ENCODE measurements around the gene PXYLP1.
A peak's percentile ranks its signal among the peaks of the same experiment; 100 is the strongest.

PXYLP1 gene

GRCh38 chr3:141230293-141230692 is 1.3 kb upstream of the PXYLP1 start:
- DNase-seq = no peak

GRCh38 chr3:141231952-141232823 is 563 bp downstream of the PXYLP1 start:
- peak; percentile 9 for DNase-seq

DNA sequence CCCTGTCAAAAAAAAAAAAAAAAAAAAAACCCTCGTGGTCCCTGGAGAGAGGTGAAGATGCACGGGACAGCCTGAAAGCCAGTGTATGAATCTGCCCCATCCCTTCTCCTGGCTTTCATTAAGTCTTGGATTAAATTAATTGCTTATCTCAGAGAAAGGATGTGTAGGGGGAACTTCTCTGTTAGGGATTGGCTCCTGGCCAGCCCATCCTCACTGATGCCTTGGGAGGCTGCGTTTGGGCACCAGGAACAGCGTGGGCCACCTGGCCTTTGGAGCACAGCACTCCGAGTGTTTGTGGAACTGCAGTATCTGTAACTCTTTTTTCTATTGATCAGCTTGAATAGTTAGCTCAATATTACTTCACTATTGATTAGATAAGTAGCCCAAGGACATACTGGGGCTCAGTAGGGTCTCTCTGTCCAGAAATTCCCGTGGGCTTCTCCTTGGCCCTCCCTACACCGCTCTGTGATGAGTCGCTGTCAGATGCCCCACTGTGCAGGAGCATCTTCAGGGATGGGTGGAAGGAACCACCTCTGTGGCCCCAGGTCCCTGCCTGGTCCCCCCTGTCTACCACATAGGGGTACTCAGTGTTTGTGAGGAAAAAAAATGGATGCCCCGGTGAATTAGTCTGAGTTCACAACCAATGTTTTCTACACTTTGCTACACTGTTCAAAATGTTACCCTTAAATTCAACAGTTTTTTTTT is 2.0 kb downstream of the PXYLP1 start:
- DNase-seq = no peak

DNA sequence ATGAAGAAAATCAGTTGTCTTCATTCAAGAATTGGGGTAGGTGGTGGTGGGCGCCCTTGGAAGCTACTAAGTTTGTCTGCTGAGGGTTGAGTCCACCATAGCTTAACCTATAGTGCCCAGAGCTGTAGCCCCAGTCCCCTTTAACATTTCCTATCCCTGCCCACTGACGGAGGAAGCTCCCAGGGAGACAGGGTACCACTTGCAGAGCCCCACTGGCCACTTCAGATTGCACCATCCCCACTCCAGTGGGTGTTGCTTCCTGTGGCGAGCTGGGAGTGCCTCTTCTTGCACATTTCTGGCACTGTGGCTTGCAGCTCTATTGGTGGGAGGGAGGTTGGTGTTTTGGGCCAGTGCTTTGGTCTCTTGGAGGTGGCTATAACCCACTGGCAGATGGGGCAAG is 2.7 kb downstream of the PXYLP1 start:
- no peak for DNase-seq

- no peak for DNase-seq
These were observed 4.1 kb downstream of the PXYLP1 start for GRCh38 chr3:141235661-141236171.

DNA sequence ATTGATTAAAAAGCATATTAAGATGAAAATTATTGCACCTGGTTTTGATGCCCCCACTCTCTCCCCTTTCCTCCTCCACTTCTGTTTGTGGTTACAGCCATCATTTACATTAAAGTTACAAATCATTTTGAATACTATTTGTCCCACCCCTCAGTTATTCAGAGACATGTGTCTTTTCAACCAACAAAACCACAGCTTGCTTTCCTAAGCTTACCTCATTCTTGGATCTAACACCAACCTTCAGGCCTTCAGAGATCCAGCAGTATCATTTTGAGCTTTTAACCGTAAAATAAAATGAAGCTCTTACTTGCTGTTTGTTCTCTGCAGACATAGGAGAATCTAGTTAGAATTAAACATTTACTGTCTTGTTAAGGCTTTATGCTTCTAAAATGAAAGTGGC is 4.7 kb downstream of the PXYLP1 start:
- DNase-seq = no peak

DNA sequence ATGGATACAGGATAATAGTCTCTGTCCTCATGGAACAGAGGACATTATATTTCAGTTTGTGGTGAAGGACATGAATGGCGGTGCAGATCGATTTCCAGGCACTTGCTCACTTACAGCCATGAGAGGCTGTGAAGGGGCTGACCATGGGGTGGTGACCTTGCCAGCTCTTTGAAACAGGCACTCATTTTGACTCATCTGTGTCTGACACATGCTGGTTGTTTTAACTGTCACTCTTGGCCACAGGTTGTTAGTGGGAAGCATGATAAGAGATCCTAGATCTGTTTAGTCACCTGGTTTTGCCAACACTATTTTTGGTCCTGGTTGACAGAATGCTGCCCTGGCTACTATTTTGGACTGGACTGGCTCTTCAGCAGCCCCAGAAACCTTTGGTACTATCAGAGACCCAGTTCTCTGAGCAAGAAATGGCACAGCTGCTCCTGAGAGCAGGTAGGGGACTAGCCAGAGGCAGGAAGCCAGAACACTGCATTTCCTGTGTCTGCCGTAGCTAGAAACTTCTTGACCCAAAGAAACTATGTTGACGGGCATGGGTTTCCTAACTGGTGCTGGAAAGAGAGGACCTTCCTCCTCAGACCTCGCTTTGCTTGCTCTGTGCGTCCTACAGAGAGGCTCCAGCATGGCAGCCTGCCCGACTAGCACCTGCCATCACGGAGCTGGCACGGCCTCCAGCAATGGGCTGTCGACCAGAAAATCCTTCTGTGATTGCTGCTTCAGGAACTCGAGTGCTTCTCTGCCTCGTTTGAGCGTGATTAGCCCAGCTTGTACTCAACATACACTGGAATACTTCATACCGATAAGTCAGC is 6.3 kb downstream of the PXYLP1 start:
- no peak for DNase-seq

DNA sequence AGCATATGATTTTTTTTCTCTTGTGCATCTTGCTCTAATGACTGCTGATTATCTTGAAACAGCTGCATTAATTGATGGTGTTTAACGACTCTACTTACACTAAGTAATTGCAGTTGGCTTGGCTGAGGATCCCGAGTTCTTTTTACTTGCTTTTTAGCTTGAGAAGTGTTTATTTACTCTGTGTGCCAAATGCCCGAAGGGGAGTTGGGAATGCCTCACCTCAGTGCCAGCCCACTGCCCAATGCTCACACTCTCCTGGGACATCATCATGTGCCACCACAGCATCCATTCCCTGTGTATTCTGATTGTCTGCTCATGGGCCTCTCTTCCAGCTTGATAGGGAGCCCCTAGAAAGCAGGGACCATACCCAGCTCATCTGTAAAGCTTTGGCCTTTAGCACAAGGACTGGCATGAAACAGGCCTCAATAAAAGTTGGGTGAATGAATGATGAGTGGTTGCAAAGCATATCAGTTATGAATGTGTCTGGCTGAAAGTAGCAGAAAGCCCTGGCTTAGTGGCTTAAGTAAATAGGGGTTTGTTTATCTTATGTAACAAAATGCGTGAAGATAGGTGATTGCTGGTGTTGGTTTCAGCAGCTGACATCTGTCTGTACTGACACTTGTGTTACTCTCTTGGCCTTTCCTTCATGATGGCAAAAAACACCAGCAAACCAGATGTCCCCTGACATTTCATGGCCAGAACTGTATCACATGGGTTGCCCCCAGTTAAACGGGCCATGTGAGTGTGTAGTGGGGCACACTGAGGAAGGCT is 8.1 kb downstream of the PXYLP1 start:
- DNase-seq = no peak

- DNase-seq = no peak
These were observed 8.7 kb downstream of the PXYLP1 start for GRCh38 chr3:141240286-141240685.

- no peak for DNase-seq
These were observed 9.3 kb downstream of the PXYLP1 start for GRCh38 chr3:141240687-141241615.

- no peak for DNase-seq
These were observed 10.2 kb downstream of the PXYLP1 start for GRCh38 chr3:141241616-141242376.

- no peak for DNase-seq
These were observed 10.9 kb downstream of the PXYLP1 start for GRCh38 chr3:141242377-141243092.

DNA sequence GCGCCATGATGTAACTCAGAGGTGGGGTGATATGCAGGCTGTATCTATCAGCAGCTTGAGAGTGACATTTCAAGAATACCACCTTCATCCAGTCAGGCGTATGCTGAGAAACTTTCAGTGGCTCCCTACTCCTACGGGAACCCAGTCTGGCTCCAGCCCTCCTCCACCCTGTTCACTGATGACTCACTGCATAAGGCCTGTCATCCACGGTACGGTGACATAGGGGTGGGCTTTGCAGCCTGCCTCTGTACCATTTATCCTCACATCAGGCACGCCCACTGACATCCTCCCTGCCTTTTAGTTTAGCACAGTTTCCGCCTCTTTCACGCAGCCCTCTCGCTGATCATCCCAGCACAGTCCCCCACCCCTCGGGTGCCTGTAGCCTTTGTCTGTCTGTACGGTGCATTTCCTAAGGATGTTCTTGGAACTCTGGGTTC is 11.7 kb downstream of the PXYLP1 start:
- no peak for DNase-seq

DNA sequence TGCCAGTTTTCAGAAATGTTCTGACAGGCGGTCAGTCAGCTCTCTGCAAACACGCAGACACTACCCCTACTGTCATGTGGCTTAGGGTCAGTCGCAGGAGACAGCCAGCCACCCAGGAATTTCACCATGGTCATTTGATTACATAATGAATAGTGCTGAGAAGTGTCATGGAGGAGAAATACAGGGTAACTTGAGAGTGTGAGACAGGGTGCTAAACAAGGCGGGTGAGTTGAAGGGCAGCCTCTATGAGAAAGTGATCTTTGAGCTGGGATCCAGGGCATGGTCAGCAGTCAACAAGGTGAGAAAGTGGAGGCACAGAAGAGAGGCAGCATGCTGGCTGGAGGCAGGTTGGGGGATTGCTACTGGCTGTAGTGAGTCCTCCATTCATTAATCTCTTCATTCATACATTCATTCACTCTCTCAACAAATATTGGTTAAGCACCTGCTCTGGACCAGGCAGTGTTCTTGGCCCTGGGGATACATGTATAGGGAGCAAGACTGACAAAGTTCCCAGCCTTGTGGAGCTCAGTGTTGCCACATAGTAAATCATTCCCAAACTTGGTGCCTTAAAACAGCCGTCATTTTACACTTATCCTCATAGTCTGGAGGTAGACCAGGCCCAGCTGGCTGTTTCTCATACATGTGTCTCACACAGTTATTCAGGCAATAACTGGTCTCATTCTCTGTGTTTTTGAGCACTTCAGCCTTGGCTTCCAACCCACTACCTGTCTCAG is 14.8 kb downstream of the PXYLP1 start:
- no peak for DNase-seq

DNA sequence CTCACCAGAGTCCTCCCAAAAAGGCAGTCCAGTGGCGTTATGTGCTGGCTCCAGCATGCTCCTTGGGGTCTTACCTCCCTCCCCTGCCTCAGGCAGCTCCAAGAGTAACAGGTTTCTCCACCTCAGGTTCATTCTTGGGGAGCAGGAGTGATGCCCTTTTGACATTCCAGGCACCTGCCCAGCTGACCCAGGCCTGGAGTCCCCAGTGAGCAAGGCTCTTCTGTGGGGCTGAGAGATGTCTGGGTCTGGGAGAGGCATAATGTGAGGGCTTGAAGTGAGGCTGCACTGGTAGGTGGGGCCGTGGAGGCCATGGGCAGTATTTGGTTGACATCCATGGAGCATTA is 15.3 kb downstream of the PXYLP1 start:
- no peak for DNase-seq

DNA sequence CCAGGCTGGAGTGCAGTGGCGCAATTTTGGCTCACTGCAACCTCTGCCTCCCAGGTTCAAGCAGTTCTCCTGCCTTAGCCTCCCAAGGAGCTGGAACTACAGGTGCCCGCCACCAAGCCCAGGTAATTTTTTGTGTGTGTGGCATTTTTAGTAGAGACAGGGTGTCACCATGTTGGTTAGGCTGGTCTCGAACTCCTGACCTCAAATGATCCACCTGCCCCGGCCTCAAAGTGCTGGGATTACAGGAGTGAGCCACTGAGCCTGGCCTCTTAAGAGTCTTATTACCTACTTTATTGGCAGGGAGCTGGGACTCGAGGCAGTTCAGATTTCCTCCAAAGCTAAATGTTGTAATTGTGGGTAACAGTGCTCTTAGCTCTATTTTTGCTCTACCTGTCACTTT is 16.4 kb downstream of the PXYLP1 start:
- DNase-seq = no peak

DNA sequence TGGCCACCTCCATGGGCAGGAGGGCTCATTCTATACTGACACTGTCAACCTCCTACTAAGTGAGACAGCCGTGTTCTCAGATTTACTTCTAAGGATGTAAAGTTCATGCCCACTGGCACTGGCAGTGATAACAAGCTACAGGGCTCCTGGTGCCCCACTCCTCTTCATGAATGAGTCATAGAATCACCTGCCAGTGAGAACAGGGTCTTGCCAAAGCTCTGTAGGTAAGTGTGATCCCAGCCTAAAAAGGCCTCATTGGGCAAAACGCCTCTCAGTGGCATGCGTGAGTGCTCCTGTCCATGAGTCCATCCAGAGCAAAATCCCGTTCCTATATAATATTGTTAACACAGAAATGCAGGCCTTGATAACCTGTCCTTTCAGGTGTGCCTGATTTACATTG is 17.4 kb downstream of the PXYLP1 start:
- no peak for DNase-seq

DNA sequence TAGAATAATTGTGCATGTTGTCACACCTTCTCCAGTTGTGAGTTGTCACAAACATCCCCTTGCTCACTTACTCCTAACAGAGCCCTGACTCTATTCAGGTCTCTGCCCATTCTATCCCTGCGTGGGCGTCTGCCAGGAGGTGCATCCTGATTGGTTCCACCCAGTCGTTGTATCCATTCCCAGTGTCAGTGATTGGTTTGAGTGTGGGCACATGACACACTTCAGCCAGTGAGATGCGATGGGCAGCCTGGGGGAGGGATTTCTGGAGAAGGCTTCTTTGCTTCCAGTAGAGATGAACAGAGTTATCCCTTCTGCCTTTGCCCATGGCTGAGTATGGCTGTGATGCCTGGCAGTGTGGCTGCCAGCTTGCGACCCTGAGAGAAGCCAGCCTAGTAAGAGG is 18.7 kb downstream of the PXYLP1 start:
- no peak for DNase-seq

- DNase-seq = no peak
These were observed 19.2 kb downstream of the PXYLP1 start for GRCh38 chr3:141250828-141251227.
